Chondrocyte (in vitro differentiated cells): ENCODE measurements around the gene KIRREL3. TPM values are rescaled to one million over a fixed set of nuclear protein-coding genes. Genes with fewer than 3 reads are reported as not detected.
A peak's percentile ranks its signal among the peaks of the same experiment; 100 is the strongest.

ENCODE experiments used
- DNase-seq: peaks from one replicate; pipeline ENCODE4 v3.0.0; 2021; ENCODE audit warnings: mixed read lengths, low spot score
- H3K27ac Mint-ChIP-seq: one replicate; pipeline ENCODE4 v1.8.0; 2021; ENCODE audit warnings: mild to moderate bottlenecking, moderate library complexity, mixed read lengths; ENCODE audit not compliant: unreplicated experiment
- H3K27me3 Mint-ChIP-seq: 2 replicates; pipeline ENCODE4 v1.8.0; 2021; ENCODE audit warnings: low read depth, mixed read lengths
- H3K36me3 Mint-ChIP-seq: 2 replicates; pipeline ENCODE4 v1.8.0; 2021; ENCODE audit warnings: low read depth, mixed read lengths
- H3K4me1 Mint-ChIP-seq: 2 replicates; pipeline ENCODE4 v1.8.0; 2021; ENCODE audit warnings: low read depth, mild to moderate bottlenecking, mixed read lengths
- H3K4me3 Mint-ChIP-seq: one replicate; pipeline ENCODE4 v1.8.0; 2021; ENCODE audit warnings: mild to moderate bottlenecking, moderate library complexity, mixed read lengths; ENCODE audit not compliant: unreplicated experiment
- H3K9me3 Mint-ChIP-seq: 2 replicates; pipeline ENCODE4 v1.8.0; 2021; ENCODE audit warnings: low read depth, mixed read lengths
- CTCF ChIP-seq: fragments of 200-600 bp; sonication (generic); IDR thresholded peaks from 2 replicates; pipeline ENCODE4 v1.5.0; 2021; ENCODE audit warnings: antibody characterized with exemption, mild to moderate bottlenecking, moderate library complexity
- total RNA-seq: library from RNA; stranded (reverse); gene quantifications from 3 replicates; pipeline ENCODE4 v1.2.1, GENCODE V29; 2021

The KIRREL3 gene
- total RNA-seq, 1 donor from 2014 or later: 1.2 TPM

- H3K36me3 Mint-ChIP-seq: no peaks in the 10 kb centered on the region
- H3K4me3 Mint-ChIP-seq: no peak overlapping the region
- TF ChIP-seq CTCF: no peak
- no peaks in the 10 kb centered on the region for H3K4me1 Mint-ChIP-seq
- H3K27me3 Mint-ChIP-seq: peaks cover 13% of the 10 kb centered on the region
- H3K9me3 Mint-ChIP-seq: peaks cover 12% of the 10 kb centered on the region
- no peak overlapping the region for H3K27ac Mint-ChIP-seq
- no peak for DNase-seq
Measured at GRCh38 chr11:126510621-126511370, 489.8 kb downstream of the KIRREL3 start.

GRCh38 chr11:126507646-126508045 is 492.9 kb downstream of the KIRREL3 start:
- peak; percentile 53 for DNase-seq
- H3K27me3 Mint-ChIP-seq: peaks cover 20% of the 10 kb centered on the region
- H3K4me3 Mint-ChIP-seq: no peak overlapping the region
- H3K36me3 Mint-ChIP-seq: peaks cover 4% of the 10 kb centered on the region
- H3K4me1 Mint-ChIP-seq: no peaks in the 10 kb centered on the region
- H3K27ac Mint-ChIP-seq: no peak overlapping the region
- TF ChIP-seq CTCF: no peak
- H3K9me3 Mint-ChIP-seq: peaks cover 28% of the 10 kb centered on the region

- H3K4me3 Mint-ChIP-seq: no peak overlapping the region
- H3K36me3 Mint-ChIP-seq: peaks cover 4% of the 10 kb centered on the region
- H3K27ac Mint-ChIP-seq: no peak overlapping the region
- H3K4me1 Mint-ChIP-seq: no peaks in the 10 kb centered on the region
- no peak for TF ChIP-seq CTCF
- H3K9me3 Mint-ChIP-seq: peaks cover 28% of the 10 kb centered on the region
- no peak for DNase-seq
- H3K27me3 Mint-ChIP-seq: peaks cover 20% of the 10 kb centered on the region
Measured at GRCh38 chr11:126506789-126507188, 493.8 kb downstream of the KIRREL3 start.

- no peak for TF ChIP-seq CTCF
- H3K4me3 Mint-ChIP-seq: no peak overlapping the region
- peaks cover 17% of the 10 kb centered on the region for H3K27me3 Mint-ChIP-seq
Measured at GRCh38 chr11:126502982-126503381, 497.6 kb downstream of the KIRREL3 start.

GRCh38 chr11:126502159-126502558 is 498.4 kb downstream of the KIRREL3 start:
- peaks cover 4% of the 10 kb centered on the region for H3K36me3 Mint-ChIP-seq
- H3K27ac Mint-ChIP-seq: no peak overlapping the region
- H3K9me3 Mint-ChIP-seq: peaks cover 21% of the 10 kb centered on the region
- no peak for TF ChIP-seq CTCF
- no peaks in the 10 kb centered on the region for H3K4me1 Mint-ChIP-seq
- no peak overlapping the region for H3K4me3 Mint-ChIP-seq
- DNase-seq: no peak
- peaks cover 14% of the 10 kb centered on the region for H3K27me3 Mint-ChIP-seq

More at GRCh38 chr11:126502982-126503381, 497.6 kb downstream of the KIRREL3 start:
- no peak overlapping the region for H3K27ac Mint-ChIP-seq
- peaks cover 28% of the 10 kb centered on the region for H3K9me3 Mint-ChIP-seq
- H3K36me3 Mint-ChIP-seq: peaks cover 4% of the 10 kb centered on the region
- no peak for DNase-seq
- no peaks in the 10 kb centered on the region for H3K4me1 Mint-ChIP-seq
